Stomach smooth muscle (tissue), 2 donors: ENCODE data around the gene ZNF124.

Source experiments
- H3K27ac ChIP-seq: one replicate; pipeline ENCODE4 v1.7.0; 2013; ENCODE audit warnings: mild to moderate bottlenecking, low read length, inconsistent platforms
- H3K27me3 ChIP-seq, 2 donors: one replicate each; pipeline ENCODE4 v1.7.0; 2013; ENCODE audit warnings: low read length in 2 of 2; ENCODE audit not compliant: insufficient read depth in 2 of 2, control insufficient read depth in 1 of 2
- H3K36me3 ChIP-seq, 2 donors: one replicate each; pipeline ENCODE4 v1.7.0; 2013; ENCODE audit warnings: low read length in 2 of 2; ENCODE audit not compliant: control insufficient read depth in 2 of 2, insufficient read depth in 2 of 2
- H3K4me1 ChIP-seq: one replicate; pipeline ENCODE4 v1.7.0; 2013; ENCODE audit warnings: low read length; ENCODE audit not compliant: control insufficient read depth, insufficient read depth
- H3K4me3 ChIP-seq, 2 donors: one replicate each; pipeline ENCODE4 v1.7.0; 2013; ENCODE audit warnings: low read length in 2 of 2
- H3K9ac ChIP-seq, 2 donors: one replicate each; pipeline ENCODE4 v1.7.0; 2013; ENCODE audit warnings: low read length in 2 of 2, mild to moderate bottlenecking in 1 of 2
- H3K9me3 ChIP-seq, 2 donors: one replicate each; pipeline ENCODE4 v1.7.0; 2013; ENCODE audit warnings: low read length in 2 of 2; ENCODE audit not compliant: control insufficient read depth in 2 of 2
- donor health status: healthy.
- donor health status: Pancreatic carcinoma.

ZNF124 gene

GRCh38 chr1:247113733-247114271, 58.0 kb downstream of the ZNF124 start:
- H3K9me3 ChIP-seq, result no peaks in the 10 kb centered on the region
- peaks cover 14% of the 10 kb centered on the region for H3K4me1 ChIP-seq
- H3K36me3 ChIP-seq, result no peaks in the 10 kb centered on the region
- H3K27ac ChIP-seq, result no peak overlapping the region
- H3K4me3 ChIP-seq, result no peak overlapping the region
- H3K27me3 ChIP-seq, result no peaks in the 10 kb centered on the region
- H3K9ac ChIP-seq, result no peak overlapping the region

- peaks cover 0 to under 1% of the 10 kb centered on the region in 2 donors for H3K36me3 ChIP-seq
These were observed 58.7 kb downstream of the ZNF124 start for GRCh38 chr1:247113094-247113497.

GRCh38 chr1:247112479-247112781, 59.4 kb downstream of the ZNF124 start:
- Histone ChIP-seq H3K27ac (no peak overlapping the region), H3K27me3 (no peaks in the 10 kb centered on the region), H3K9ac (peak overlapping the region in 1 of 2 donors; percentile 44)

More at GRCh38 chr1:247113094-247113497, 58.7 kb downstream of the ZNF124 start:
- H3K27me3 ChIP-seq, result no peaks in the 10 kb centered on the region
- no peak overlapping the region for H3K4me3 ChIP-seq
- H3K27ac ChIP-seq, result no peak overlapping the region
- H3K4me1 ChIP-seq, result peaks cover 14% of the 10 kb centered on the region
- no peaks in the 10 kb centered on the region for H3K9me3 ChIP-seq
- no peak overlapping the region for H3K9ac ChIP-seq

GRCh38 chr1:247111700-247112478, 59.9 kb downstream of the ZNF124 start:
- Histone ChIP-seq H3K9me3 (no peaks in the 10 kb centered on the region), H3K4me1 (peaks cover 14% of the 10 kb centered on the region), H3K4me3 (peak overlapping the region; percentile 67 to 78), H3K27ac (peak overlapping the region; percentile 53), H3K27me3 (no peaks in the 10 kb centered on the region), H3K9ac (peak overlapping the region; percentile 62 to 66), H3K36me3 (peaks cover 0 to 3% of the 10 kb centered on the region in 2 donors)

More at GRCh38 chr1:247112479-247112781, 59.4 kb downstream of the ZNF124 start:
- Histone ChIP-seq H3K9me3 (no peaks in the 10 kb centered on the region), H3K36me3 (peaks cover 0 to 3% of the 10 kb centered on the region in 2 donors), H3K4me3 (peak overlapping the region; percentile 67 to 78), H3K4me1 (peaks cover 14% of the 10 kb centered on the region)

GRCh38 chr1:247111259-247111699, 60.5 kb downstream of the ZNF124 start:
- H3K4me3 ChIP-seq, result peak overlapping the region; percentile 67 to 78
- H3K9ac ChIP-seq, result peak overlapping the region; percentile 62 to 66
- no peaks in the 10 kb centered on the region for H3K27me3 ChIP-seq
- H3K4me1 ChIP-seq, result peaks cover 14% of the 10 kb centered on the region
- peaks cover 0 to 3% of the 10 kb centered on the region in 2 donors for H3K36me3 ChIP-seq
- peak overlapping the region; percentile 53 for H3K27ac ChIP-seq
- H3K9me3 ChIP-seq, result no peaks in the 10 kb centered on the region

- H3K27ac ChIP-seq, result peak overlapping the region; percentile 53
- H3K4me3 ChIP-seq, result peak overlapping the region; percentile 67 to 78
- H3K9me3 ChIP-seq, result no peaks in the 10 kb centered on the region
- peaks cover 14% of the 10 kb centered on the region for H3K4me1 ChIP-seq
- peak overlapping the region; percentile 58 to 62 for H3K9ac ChIP-seq
- peaks cover 0 to 3% of the 10 kb centered on the region in 2 donors for H3K36me3 ChIP-seq
- no peaks in the 10 kb centered on the region for H3K27me3 ChIP-seq
These were observed 61.1 kb downstream of the ZNF124 start for GRCh38 chr1:247110627-247111258.

- no peak overlapping the region for H3K9ac ChIP-seq
These were observed 64.1 kb downstream of the ZNF124 start for GRCh38 chr1:247107694-247108093.

GRCh38 chr1:247105966-247106365, 65.9 kb downstream of the ZNF124 start:
- Histone ChIP-seq H3K9ac (no peak overlapping the region), H3K27ac (no peak overlapping the region), H3K27me3 (no peaks in the 10 kb centered on the region), H3K4me1 (peaks cover 17% of the 10 kb centered on the region), H3K36me3 (peaks cover 4 to 8% of the 10 kb centered on the region in 2 donors), H3K9me3 (no peaks in the 10 kb centered on the region), H3K4me3 (no peak overlapping the region)

More at GRCh38 chr1:247107694-247108093, 64.1 kb downstream of the ZNF124 start:
- H3K9me3 ChIP-seq, result no peaks in the 10 kb centered on the region
- no peak overlapping the region for H3K27ac ChIP-seq
- no peaks in the 10 kb centered on the region for H3K27me3 ChIP-seq
- peaks cover 0 to 3% of the 10 kb centered on the region in 2 donors for H3K36me3 ChIP-seq
- H3K4me1 ChIP-seq, result peaks cover 24% of the 10 kb centered on the region
- no peak overlapping the region for H3K4me3 ChIP-seq
